DOHH2 (cell line): ENCODE data around the gene TMEM45A.

Source experiments
- H3F3A ChIP-seq: fragments of 200-600 bp; sonication (generic), shearing (Covaris generic); 2 replicates; pipeline ENCODE4 v1.6.0; 2016; ENCODE audit warnings: antibody characterized with exemption, mild to moderate bottlenecking; ENCODE audit not compliant: control insufficient read depth, insufficient read depth
- H3K27ac ChIP-seq: fragments of 200-600 bp; sonication (generic); 2 replicates; pipeline ENCODE4 v1.5.1; 2014; ENCODE audit warnings: low read depth, mild to moderate bottlenecking, low read length, moderate library complexity
- H3K27me3 ChIP-seq: fragments of 200-600 bp; sonication (generic); 2 replicates; pipeline ENCODE4 v1.6.1; 2014; ENCODE audit warnings: mild to moderate bottlenecking, low read length, mixed read lengths; ENCODE audit not compliant: control insufficient read depth
- H3K36me3 ChIP-seq: fragments of 200-600 bp; sonication (generic); 2 replicates; pipeline ENCODE4 v1.6.1; 2014; ENCODE audit warnings: mild to moderate bottlenecking, low read length, moderate library complexity, mixed read lengths; ENCODE audit not compliant: control insufficient read depth
- H3K4me1 ChIP-seq: fragments of 200-600 bp; sonication (generic); 2 replicates; pipeline ENCODE4 v1.6.1; 2014; ENCODE audit warnings: mild to moderate bottlenecking, low read length, mixed read lengths; ENCODE audit not compliant: control insufficient read depth
- H3K4me2 ChIP-seq: fragments of 200-600 bp; sonication (generic); 2 replicates; pipeline ENCODE4 v1.6.0; 2014; ENCODE audit warnings: mild to moderate bottlenecking, low read length, moderate library complexity
- H3K4me3 ChIP-seq: fragments of 200-600 bp; sonication (generic); 2 replicates; pipeline ENCODE4 v1.5.1; 2014; ENCODE audit warnings: mild to moderate bottlenecking, low read length, mixed read lengths
- H3K79me2 ChIP-seq: fragments of 200-600 bp; sonication (generic); 2 replicates; pipeline ENCODE4 v1.6.1; 2014; ENCODE audit warnings: mild to moderate bottlenecking, low read length, mixed read lengths; ENCODE audit not compliant: control insufficient read depth
- H3K9me2 ChIP-seq: fragments of 200-600 bp; sonication (generic); replicated peaks from 2 replicates; pipeline ENCODE4 v1.6.1; 2014; ENCODE audit warnings: mild to moderate bottlenecking, low read length, mixed read lengths; ENCODE audit not compliant: control insufficient read depth
- H3K9me3 ChIP-seq: fragments of 200-600 bp; sonication (generic); 2 replicates; pipeline ENCODE4 v1.6.1; 2014; ENCODE audit warnings: antibody characterized with exemption, low read length, mixed read lengths; ENCODE audit not compliant: control insufficient read depth, insufficient read depth
- H4K20me1 ChIP-seq: fragments of 200-600 bp; sonication (generic); 2 replicates; pipeline ENCODE4 v1.6.0; 2014; ENCODE audit warnings: low read depth, mild to moderate bottlenecking, antibody characterized with exemption, low read length, moderate library complexity; ENCODE audit not compliant: control insufficient read depth, insufficient read depth
- EZH2phosphoT487 ChIP-seq: fragments of 200-600 bp; sonication (generic); IDR thresholded peaks from 2 replicates; pipeline ENCODE4 v1.6.1; 2017; ENCODE audit warnings: borderline replicate concordance, mild to moderate bottlenecking, antibody characterized with exemption, low read length, moderate library complexity, mixed read lengths
- TF ChIP-seq, protein P1 (sequence below): fragments of 200-600 bp; sonication (generic); IDR thresholded peaks from one replicate; pipeline ENCODE4 v1.5.1; 2014; ENCODE audit warnings: antibody characterized with exemption, mild to moderate bottlenecking, low read depth, low read length; ENCODE audit not compliant: poor library complexity, severe bottlenecking

TMEM45A gene

DNA sequence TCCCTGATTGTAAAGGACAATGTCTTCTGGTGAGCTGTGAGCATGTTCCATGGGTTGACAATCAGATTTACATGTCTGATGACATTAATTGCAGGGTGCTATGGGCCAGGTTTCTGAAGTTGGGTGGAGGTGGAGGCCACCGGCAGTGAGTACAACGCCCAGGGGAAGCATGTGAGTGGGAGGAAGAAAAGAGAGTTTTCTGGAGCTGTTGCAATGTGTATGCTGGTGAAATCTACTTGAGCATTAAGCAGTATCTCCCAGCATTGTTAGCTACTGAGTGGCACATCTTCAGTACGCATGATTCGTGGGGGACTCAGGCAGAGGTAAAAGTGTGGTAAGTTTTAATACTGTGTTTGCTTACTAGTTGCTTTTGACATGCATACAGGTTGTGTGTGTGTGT is 26.6 kb downstream of the TMEM45A start:
- H4K20me1 ChIP-seq = no peaks in the 10 kb centered on the region
- H3K27ac ChIP-seq = no peak overlapping the region
- no peaks in the 10 kb centered on the region for H3F3A ChIP-seq
- no peaks in the 10 kb centered on the region for H3K36me3 ChIP-seq
- H3K9me3 ChIP-seq = no peaks in the 10 kb centered on the region
- no peaks in the 10 kb centered on the region for H3K9me2 ChIP-seq
- no peaks in the 10 kb centered on the region for H3K79me2 ChIP-seq
- H3K4me2 ChIP-seq = no peak overlapping the region
- TF ChIP-seq EZH2phosphoT487 = no peak
- TF ChIP-seq, protein P1, sequence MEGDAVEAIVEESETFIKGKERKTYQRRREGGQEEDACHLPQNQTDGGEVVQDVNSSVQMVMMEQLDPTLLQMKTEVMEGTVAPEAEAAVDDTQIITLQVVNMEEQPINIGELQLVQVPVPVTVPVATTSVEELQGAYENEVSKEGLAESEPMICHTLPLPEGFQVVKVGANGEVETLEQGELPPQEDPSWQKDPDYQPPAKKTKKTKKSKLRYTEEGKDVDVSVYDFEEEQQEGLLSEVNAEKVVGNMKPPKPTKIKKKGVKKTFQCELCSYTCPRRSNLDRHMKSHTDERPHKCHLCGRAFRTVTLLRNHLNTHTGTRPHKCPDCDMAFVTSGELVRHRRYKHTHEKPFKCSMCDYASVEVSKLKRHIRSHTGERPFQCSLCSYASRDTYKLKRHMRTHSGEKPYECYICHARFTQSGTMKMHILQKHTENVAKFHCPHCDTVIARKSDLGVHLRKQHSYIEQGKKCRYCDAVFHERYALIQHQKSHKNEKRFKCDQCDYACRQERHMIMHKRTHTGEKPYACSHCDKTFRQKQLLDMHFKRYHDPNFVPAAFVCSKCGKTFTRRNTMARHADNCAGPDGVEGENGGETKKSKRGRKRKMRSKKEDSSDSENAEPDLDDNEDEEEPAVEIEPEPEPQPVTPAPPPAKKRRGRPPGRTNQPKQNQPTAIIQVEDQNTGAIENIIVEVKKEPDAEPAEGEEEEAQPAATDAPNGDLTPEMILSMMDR = no peak
- H3K27me3 ChIP-seq = no peaks in the 10 kb centered on the region
- no peaks in the 10 kb centered on the region for H3K4me1 ChIP-seq
- no peak overlapping the region for H3K4me3 ChIP-seq

DNA sequence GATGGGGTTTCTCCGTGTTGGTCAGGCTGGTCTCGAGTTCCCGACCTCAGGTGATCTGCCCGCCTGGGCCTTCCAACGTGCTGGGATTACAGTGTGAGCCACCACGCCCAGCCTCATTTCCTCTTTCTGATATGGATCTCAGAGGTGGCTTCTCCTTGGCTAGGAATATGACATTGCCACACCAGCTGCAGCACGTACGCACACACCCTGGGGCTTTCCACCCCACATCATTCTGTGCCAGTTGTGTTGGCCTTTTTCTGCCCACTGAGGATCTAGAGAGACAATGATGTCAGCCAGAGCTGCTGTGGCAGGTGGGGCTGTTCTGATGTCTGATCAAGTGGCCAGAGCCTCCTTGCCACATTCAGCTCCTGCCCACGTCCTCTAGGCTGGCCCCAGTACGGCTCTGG is 29.0 kb downstream of the TMEM45A start:
- no peak for TF ChIP-seq EZH2phosphoT487
- TF ChIP-seq, protein P1 = no peak
- no peaks in the 10 kb centered on the region for H3K9me3 ChIP-seq
- no peaks in the 10 kb centered on the region for H3F3A ChIP-seq
- no peaks in the 10 kb centered on the region for H3K36me3 ChIP-seq
- H4K20me1 ChIP-seq = no peaks in the 10 kb centered on the region
- H3K4me2 ChIP-seq = no peak overlapping the region
- no peaks in the 10 kb centered on the region for H3K9me2 ChIP-seq
- H3K4me1 ChIP-seq = no peaks in the 10 kb centered on the region
- no peak overlapping the region for H3K27ac ChIP-seq
- H3K4me3 ChIP-seq = no peak overlapping the region
- no peaks in the 10 kb centered on the region for H3K79me2 ChIP-seq
- no peaks in the 10 kb centered on the region for H3K27me3 ChIP-seq

DNA sequence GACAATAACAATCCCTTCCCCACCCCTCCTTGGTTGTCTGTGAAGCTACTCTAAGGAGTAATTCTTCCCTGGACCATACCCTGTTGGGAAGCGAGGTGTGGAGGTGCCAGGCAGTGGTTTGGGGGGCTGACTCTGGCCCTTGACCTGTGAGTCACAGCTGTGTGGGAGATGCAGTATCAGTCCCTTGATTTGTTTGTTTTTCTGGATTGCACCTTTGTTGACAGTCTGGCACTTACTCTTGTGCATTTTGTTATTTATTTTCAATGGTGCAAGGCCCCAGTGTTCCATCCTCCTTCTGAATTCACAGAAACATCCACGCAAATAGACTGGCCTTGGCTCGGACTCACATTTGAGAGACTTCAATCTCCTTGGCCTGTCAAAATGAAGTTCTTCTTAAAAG is 29.7 kb downstream of the TMEM45A start:
- no peak overlapping the region for H3K4me3 ChIP-seq
- H3K36me3 ChIP-seq = no peaks in the 10 kb centered on the region
- no peak overlapping the region for H3K27ac ChIP-seq
- H3K4me2 ChIP-seq = no peak overlapping the region
- H4K20me1 ChIP-seq = no peaks in the 10 kb centered on the region
- no peaks in the 10 kb centered on the region for H3K4me1 ChIP-seq
- no peaks in the 10 kb centered on the region for H3K79me2 ChIP-seq
- H3F3A ChIP-seq = no peaks in the 10 kb centered on the region
- TF ChIP-seq EZH2phosphoT487 = no peak
- TF ChIP-seq, protein P1 = no peak
- H3K9me3 ChIP-seq = no peaks in the 10 kb centered on the region
- no peaks in the 10 kb centered on the region for H3K27me3 ChIP-seq
- no peaks in the 10 kb centered on the region for H3K9me2 ChIP-seq
